DMS114 treated with DMSO at 0.1 percent for 48 hours (cell line): ENCODE results near the gene ZBTB4.

ENCODE experiments used
- DNase-seq: peaks from one replicate; lab custom pipeline; 2025; ENCODE audit not compliant: unreplicated experiment; lab: John Stamatoyannopoulos, UW

ZBTB4 gene, protein sequence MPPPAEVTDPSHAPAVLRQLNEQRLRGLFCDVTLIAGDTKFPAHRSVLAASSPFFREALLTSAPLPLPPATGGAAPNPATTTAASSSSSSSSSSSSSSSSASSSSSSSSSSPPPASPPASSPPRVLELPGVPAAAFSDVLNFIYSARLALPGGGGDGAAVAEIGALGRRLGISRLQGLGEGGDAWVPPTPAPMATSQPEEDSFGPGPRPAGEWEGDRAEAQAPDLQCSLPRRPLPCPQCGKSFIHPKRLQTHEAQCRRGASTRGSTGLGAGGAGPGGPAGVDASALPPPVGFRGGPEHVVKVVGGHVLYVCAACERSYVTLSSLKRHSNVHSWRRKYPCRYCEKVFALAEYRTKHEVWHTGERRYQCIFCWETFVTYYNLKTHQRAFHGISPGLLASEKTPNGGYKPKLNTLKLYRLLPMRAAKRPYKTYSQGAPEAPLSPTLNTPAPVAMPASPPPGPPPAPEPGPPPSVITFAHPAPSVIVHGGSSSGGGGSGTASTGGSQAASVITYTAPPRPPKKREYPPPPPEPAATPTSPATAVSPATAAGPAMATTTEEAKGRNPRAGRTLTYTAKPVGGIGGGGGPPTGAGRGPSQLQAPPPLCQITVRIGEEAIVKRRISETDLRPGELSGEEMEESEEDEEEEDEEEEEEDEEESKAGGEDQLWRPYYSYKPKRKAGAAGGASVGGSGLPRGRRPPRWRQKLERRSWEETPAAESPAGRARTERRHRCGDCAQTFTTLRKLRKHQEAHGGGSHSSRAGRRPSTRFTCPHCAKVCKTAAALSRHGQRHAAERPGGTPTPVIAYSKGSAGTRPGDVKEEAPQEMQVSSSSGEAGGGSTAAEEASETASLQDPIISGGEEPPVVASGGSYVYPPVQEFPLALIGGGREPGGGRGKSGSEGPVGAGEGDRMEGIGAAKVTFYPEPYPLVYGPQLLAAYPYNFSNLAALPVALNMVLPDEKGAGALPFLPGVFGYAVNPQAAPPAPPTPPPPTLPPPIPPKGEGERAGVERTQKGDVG

DNA sequence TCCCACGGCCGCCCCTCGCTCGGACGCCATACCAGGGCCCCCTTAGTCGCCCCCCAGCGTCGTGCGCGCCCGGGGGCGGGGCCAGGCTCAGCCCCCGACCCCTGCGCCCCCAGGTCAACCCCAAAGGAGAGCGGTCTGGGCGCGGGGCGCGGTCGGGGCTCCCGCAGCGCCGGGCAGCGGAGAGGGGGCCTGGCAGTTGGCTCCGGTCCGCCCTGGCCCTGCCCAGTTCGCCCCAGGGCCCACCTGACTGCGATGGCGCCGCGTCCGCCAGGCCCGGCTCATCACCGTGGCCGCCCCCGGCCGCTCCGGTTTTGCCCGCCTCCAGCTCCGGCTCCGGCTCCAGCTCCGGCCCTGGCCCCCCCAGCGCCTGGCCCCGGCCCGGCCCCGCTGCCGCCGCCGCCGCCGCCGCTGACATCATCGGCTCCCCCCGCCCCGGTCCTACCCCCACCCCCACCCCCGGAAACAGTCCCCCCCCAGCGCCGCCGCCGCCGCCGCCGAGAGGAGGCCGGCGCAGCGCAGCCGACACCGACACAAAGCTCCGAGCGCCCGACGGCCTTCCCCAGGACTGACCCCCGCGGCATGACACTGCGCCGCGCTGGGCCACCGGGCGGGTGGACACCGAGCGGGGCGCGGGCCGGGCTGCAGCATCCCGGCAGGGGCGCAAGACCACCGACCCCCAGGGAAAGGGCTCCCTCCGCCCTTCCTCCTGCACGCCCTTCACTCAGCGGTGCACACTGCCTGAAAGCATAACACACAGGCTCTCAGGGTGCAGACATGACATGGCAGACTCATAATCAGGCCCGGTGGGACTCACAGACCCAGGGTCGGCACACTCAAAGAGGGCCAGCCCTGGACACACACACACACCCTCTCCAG is at the start of gene ZBTB4:
Gene ZBTB4, minus strand, starts transcription at position 419 of the 876 bp plus-strand sequence. CDS start 12,830 bp downstream, outside the sequence.
- DNase-seq: no peak

DNA sequence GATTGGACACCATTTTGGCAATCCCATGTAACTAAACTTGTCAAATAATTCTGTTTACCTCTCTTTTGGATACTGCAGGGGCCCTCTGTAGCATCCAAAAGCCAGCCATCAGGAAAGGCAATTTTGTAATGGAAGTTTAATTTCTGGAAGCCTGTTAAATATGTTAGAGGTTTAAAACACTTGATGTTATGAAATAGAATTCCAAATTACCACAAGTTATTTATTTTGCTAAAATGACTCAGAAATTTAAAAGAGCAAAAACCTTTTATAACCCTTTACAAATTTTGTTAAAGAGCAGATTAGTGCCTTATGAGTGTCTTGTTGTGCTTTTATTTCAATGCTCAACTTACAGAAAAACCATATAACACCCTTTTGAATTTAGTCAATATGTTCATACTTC is 49.4 kb upstream of the ZBTB4 start:
- no peak for DNase-seq

DNA sequence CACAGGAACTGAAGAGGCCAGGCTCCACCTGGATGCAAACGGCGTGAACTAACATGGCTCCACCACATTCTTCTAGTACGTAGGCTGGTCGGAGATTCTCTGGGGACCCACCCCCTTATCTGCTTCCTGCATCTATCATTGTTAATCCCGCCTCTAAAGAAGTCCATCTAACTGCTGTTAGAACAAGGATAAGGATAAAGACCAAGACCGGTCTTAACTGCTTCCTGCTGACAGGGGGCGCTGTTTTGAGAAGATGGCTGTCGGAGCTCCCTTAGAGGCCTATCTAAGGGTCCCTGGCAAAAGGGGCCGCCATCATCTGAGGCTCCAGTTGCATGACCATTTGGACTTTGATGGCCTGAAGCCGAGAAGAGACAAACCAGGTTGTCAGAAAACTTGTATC is 43.6 kb upstream of the ZBTB4 start:
- DNase-seq: no peak

DNA sequence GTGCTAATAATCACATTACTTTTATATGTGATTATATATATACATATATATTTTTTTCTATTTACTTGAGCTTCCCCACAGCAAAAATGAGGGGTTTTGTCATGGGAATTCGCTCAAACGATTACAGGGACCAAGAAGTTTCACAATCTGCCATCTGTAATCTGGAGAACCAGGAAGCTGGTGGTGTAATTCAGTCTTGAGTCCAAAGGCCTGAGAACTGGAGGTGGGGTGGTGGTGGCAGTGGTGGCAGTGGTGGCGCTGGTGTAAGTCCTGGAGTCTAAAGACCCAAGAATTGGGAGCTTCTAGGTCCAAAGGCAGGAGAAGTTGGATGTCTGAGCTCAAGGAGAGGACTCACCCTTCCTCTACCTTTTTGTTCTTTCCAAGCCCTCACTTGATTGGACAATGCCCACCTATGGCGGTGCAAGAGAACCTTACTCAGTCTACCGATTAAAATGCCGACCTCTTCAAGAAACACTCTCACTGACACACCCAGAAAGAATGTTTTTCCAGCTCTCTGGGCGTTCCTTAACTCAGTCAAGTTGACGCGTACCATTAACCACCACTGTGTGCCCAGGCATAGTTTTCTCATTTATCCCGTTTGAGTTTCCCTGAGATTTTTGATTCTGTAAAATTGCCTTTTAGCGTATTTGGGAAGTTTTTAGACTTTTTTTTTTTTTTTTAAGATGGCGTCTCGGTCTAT is 36.6 kb upstream of the ZBTB4 start:
- no peak for DNase-seq

DNA sequence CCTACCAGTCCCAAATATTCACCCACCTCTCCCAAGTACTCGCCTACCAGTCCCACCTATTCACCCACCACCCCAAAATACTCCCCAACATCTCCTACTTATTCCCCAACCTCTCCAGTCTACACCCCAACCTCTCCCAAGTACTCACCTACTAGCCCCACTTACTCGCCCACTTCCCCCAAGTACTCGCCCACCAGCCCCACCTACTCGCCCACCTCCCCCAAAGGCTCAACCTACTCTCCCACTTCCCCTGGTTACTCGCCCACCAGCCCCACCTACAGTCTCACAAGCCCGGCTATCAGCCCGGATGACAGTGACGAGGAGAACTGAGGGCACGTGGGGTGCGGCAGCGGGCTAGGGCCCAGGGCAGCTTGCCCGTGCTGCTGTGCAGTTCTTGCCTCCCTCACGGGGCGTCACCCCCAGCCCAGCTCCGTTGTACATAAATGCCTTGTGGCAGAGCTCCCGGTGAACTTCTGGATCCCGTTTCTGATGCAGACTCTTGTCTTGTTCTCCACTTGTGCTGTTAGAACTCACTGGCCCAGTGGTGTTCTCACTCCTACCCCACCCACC is 34.5 kb upstream of the ZBTB4 start:
- no peak for DNase-seq

DNA sequence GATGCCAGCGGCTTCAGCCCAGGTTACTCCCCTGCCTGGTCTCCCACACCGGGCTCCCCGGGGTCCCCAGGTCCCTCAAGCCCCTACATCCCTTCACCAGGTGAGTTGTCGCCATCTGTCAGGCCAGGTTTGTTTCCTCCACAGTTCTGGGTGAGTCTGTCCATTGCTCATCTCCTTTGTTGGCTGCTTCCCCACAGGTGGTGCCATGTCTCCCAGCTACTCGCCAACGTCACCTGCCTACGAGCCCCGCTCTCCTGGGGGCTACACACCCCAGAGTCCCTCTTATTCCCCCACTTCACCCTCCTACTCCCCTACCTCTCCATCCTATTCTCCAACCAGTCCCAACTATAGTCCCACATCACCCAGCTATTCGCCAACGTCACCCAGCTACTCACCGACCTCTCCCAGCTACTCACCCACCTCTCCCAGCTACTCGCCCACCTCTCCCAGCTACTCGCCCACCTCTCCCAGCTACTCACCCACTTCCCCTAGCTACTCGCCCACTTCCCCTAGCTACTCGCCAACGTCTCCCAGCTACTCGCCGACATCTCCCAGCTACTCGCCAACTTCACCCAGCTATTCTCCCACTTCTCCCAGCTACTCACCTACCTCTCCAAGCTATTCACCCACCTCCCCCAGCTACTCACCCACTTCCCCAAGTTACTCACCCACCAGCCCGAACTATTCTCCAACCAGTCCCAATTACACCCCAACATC is 33.6 kb upstream of the ZBTB4 start:
- no peak for DNase-seq

DNA sequence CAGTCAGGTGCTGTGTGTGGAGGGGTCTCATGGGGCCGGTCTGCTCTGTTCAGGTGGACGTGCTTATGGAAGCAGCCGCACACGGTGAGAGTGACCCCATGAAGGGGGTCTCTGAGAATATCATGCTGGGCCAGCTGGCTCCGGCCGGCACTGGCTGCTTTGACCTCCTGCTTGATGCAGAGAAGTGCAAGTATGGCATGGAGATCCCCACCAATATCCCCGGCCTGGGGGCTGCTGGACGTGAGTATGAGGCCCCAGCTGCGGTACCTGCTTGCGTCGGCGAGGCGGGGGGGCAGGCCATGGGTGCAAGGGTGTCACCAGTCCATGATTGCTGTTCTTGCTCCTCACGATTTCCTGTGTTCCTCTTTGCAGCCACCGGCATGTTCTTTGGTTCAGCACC is 32.7 kb upstream of the ZBTB4 start:
- DNase-seq: no peak

DNA sequence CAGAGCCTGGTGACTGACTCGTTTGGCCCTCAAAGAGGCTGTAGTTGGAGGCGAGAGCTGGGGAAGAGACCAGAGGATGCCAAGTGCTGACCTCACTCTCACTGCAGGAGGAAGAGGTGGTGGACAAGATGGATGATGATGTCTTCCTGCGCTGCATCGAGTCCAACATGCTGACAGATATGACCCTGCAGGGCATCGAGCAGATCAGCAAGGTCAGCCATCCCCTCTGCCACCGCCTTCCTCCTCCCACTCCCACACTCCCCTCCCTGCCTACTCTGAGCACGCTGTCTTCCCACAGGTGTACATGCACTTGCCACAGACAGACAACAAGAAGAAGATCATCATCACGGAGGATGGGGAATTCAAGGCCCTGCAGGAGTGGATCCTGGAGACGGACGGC is 31.7 kb upstream of the ZBTB4 start:
- no peak for DNase-seq

DNA sequence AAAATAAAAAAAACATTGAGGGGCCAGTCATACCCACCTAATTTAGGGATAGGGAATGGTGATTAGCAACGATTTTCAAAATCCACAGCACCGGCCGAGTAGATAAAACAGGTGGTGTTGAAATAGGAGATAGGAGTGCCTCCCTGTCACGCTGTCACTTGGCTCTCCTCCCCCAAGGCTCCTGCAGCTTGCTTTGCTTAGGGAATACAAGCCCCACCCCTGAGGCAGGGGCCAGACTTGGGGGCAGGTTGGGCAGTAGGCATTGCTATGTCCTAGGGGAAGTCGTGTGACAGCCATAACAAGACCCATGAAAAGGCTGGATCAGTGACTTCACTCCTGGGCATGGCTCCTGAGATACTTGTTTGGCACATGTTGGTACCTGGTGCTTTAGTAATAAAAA is 30.5 kb upstream of the ZBTB4 start:
- no peak for DNase-seq

DNA sequence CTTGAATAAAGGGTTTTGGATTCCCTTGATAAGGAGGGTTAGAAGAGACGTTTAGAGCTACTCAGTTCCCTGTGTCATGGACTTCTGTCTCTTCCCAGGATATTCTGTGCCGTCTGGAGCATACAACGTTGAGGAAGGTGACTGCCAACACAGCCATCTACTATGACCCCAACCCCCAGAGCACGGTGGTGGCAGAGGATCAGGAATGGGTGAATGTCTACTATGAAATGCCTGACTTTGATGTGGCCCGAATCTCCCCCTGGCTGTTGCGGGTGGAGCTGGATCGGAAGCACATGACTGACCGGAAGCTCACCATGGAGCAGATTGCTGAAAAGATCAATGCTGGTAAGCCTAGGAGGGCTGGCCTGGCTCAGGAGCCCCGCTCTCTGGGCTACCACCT is 29.4 kb upstream of the ZBTB4 start:
- DNase-seq: no peak

DNA sequence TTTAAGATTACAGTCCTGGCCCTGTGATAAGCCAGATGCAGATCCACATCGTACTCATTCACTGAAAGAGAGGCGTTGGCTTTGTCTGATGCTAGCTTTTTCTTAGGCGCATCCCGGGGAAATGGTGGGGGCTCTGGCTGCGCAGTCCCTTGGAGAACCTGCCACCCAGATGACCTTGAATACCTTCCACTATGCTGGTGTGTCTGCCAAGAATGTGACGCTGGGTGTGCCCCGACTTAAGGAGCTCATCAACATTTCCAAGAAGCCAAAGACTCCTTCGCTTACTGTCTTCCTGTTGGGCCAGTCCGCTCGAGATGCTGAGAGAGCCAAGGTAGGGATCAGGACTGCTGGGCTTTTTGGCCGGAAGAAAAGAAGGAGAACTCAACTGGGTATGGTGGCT is 28.7 kb upstream of the ZBTB4 start:
- DNase-seq: no peak

DNA sequence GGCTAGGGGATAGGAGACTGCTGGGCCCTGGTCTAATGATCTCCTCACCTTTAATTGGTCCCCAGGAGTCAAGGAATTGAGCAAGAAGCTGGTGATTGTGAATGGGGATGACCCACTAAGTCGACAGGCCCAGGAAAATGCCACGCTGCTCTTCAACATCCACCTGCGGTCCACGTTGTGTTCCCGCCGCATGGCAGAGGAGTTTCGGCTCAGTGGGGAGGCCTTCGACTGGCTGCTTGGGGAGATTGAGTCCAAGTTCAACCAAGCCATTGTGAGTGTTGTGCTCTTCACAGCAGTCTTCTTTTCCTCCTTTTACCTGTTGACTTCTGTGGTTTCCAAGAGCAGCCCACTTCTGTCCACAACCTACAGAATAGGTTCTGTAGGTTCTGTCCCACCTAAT is 24.1 kb upstream of the ZBTB4 start:
- DNase-seq: no peak

DNA sequence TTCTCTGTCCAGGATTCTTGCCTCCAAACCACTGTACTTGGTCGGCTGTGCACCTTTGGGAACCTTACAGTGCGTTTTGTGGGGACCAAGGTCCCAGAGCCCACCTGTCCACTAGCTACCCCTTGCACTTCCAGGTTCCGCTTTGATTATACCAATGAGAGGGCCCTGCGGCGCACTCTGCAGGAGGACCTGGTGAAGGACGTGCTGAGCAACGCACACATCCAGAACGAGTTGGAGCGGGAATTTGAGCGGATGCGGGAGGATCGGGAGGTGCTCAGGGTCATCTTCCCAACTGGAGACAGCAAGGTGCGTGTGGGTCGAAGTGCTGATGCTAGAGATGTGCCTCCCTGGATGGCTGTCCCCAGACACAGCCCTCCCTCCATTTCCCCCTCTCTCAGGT is 23.6 kb upstream of the ZBTB4 start:
- no peak for DNase-seq

DNA sequence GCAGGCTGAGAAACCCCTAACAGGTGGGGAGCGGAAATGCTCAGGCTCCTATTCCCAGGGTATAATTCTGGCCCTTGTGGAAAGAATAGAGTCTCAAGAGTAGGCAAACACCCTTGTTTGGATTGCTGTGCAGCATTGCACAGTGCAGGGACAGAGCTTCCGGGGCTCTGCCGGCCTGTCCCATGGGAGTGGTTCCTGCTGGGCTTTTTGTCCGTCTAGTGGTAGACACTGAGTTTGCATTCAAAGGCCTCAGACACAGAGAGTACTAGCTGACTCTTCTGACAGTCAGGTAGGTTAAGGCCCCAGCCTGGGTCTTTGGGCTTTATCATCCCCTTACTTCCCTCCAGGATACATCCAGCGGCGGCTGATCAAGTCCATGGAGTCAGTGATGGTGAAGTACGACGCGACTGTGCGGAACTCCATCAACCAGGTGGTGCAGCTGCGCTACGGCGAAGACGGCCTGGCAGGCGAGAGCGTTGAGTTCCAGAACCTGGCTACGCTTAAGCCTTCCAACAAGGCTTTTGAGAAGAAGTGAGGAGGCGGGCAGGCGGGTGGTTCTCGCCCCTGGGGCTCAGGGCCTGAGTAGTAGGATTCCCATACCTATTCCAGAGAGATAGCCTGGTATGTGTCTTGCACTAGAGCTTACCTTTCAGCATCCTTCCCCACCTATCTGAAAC is 22.9 kb upstream of the ZBTB4 start:
- DNase-seq: no peak

DNA sequence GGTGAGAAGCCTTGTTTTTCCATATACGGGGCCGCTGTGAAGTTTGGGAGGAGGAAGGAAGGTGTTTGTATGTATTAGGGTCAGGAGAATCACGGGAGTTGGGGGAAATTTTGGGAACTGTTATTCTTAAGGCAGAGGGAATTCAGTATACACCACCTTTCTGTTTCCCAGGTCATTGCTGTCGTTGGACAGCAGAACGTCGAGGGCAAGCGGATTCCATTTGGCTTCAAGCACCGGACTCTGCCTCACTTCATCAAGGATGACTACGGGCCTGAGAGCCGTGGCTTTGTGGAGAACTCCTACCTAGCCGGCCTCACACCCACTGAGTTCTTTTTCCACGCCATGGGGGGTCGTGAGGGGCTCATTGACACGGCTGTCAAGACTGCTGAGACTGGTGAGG is 22.3 kb upstream of the ZBTB4 start:
- no peak for DNase-seq

DNA sequence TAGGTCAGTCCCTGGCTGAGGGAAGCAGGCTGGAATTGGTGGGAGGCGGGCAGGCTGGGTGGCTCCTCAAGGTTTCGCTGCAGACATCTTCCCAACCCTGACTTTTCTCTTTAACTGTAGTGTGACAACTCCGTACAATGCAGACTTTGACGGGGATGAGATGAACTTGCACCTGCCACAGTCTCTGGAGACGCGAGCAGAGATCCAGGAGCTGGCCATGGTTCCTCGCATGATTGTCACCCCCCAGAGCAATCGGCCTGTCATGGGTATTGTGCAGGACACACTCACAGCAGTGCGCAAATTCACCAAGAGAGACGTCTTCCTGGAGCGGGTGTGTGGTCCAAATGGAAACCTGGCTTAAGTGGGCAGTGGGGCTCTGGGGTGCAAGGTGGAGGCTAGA is 19.7 kb upstream of the ZBTB4 start:
- no peak for DNase-seq

DNA sequence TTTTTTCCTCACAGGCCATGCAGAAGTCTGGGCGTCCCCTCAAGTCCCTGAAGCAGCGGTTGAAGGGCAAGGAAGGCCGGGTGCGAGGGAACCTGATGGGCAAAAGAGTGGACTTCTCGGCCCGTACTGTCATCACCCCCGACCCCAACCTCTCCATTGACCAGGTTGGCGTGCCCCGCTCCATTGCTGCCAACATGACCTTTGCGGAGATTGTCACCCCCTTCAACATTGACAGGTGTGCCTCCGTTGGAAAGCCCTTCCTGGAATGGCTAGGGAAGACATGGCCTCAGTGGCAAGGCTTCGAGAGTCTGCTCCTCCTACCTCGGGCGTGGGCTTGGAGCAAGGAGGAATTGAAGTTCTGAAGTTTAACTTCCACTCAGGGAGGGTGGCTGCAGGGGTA is 18.2 kb upstream of the ZBTB4 start:
- DNase-seq: no peak

DNA sequence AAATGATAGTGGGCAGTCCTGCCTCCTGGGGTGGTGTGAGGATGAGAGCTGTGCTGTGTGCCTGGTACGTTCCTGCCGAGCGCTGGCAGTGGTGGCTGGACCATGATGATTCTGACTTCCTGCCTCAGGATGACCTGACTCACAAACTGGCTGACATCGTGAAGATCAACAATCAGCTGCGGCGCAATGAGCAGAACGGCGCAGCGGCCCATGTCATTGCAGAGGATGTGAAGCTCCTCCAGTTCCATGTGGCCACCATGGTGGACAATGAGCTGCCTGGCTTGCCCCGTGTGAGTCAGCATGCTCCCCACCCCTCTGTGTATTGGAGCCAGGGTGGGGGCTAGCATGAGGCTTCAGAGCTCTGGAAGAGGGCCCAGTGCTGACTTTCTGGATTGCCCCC is 17.8 kb upstream of the ZBTB4 start:
- DNase-seq: no peak
